ENCODE data around the gene ERBB4. TPM values are rescaled to one million over a fixed set of nuclear protein-coding genes. Genes with fewer than 3 reads are reported as not detected.

The ERBB4 gene
- total RNA-seq, 1 experiment from 2014 or later, result 40.6 TPM

- no peak for DNase-seq (ENCODE audit: low spot score)
- BruUV-seq (replicated peaks), result no TSS peak
- CTCF ChIA-PET, result no interaction called here
- Histone ChIP-seq H3K9me3 (ENCODE audit: low read depth, low read length, poor library complexity, severe bottlenecking) (no peaks in the 10 kb centered on the region), H3K27ac (ENCODE audit: low read depth, low read length, poor library complexity, severe bottlenecking) (no peak overlapping the region), H3K36me3 (ENCODE audit: insufficient read depth, low read length, poor library complexity, severe bottlenecking) (no peaks in the 10 kb centered on the region), H3K4me3 (ENCODE audit: low read depth, low read length, poor library complexity, severe bottlenecking) (no peak overlapping the region), H3K4me1 (ENCODE audit: insufficient read depth, low read length, poor library complexity, severe bottlenecking) (peaks cover 81% of the 10 kb centered on the region), H3K27me3 (replicated peaks; ENCODE audit: insufficient read depth, low read depth, low read length, poor library complexity) (no peaks in the 10 kb centered on the region)
- POLR2A ChIA-PET (ENCODE audit: low non-redundant PET), result no interaction called here
- TF ChIP-seq CTCF (conservative IDR thresholded peaks at IDR 0.05; ENCODE audit: low read depth, low read length) (no peak), EZH2 (IDR thresholded peaks at IDR 0.05; ENCODE audit: borderline replicate concordance, low read depth, low read length, poor library complexity, severe bottlenecking) (no peak)
- intact Hi-C loops (cut with micrococcal nuclease; ENCODE audit: unreplicated experiment), result no loop called here
Observed at GRCh38 chr2:212030709-212031108, 507.9 kb downstream of the ERBB4 start.

GRCh38 chr2:212028798-212029394, 509.7 kb downstream of the ERBB4 start:
- intact Hi-C loops (cut with micrococcal nuclease; ENCODE audit: unreplicated experiment), result no loop called here
- DNase-seq (ENCODE audit: low spot score), result no peak
- Histone ChIP-seq H3K27ac (ENCODE audit: low read depth, low read length, poor library complexity, severe bottlenecking) (peak overlapping the region; percentile 23), H3K4me1 (ENCODE audit: insufficient read depth, low read length, poor library complexity, severe bottlenecking) (peaks cover 63% of the 10 kb centered on the region), H3K9me3 (ENCODE audit: low read depth, low read length, poor library complexity, severe bottlenecking) (no peaks in the 10 kb centered on the region), H3K36me3 (ENCODE audit: insufficient read depth, low read length, poor library complexity, severe bottlenecking) (no peaks in the 10 kb centered on the region), H3K4me3 (ENCODE audit: low read depth, low read length, poor library complexity, severe bottlenecking) (no peak overlapping the region), H3K27me3 (replicated peaks; ENCODE audit: insufficient read depth, low read depth, low read length, poor library complexity) (no peaks in the 10 kb centered on the region)
- POLR2A ChIA-PET (ENCODE audit: low non-redundant PET), result no interaction called here
- CTCF ChIA-PET, result interaction anchor here (0.6 kb wide), 1 partner anchor 287 kb away, joined by 3 read pairs; no protein-coding TSS in a partner anchor
- BruUV-seq (replicated peaks), result no TSS peak
- TF ChIP-seq EZH2 (IDR thresholded peaks at IDR 0.05; ENCODE audit: borderline replicate concordance, low read depth, low read length, poor library complexity, severe bottlenecking) (no peak), CTCF (conservative IDR thresholded peaks at IDR 0.05; ENCODE audit: low read depth, low read length) (no peak)

- Histone ChIP-seq H3K4me1 (ENCODE audit: insufficient read depth, low read length, poor library complexity, severe bottlenecking) (peaks cover 53% of the 10 kb centered on the region), H3K4me3 (ENCODE audit: low read depth, low read length, poor library complexity, severe bottlenecking) (no peak overlapping the region), H3K27me3 (replicated peaks; ENCODE audit: insufficient read depth, low read depth, low read length, poor library complexity) (no peaks in the 10 kb centered on the region), H3K27ac (ENCODE audit: low read depth, low read length, poor library complexity, severe bottlenecking) (peak overlapping the region; percentile 23), H3K9me3 (ENCODE audit: low read depth, low read length, poor library complexity, severe bottlenecking) (no peaks in the 10 kb centered on the region), H3K36me3 (ENCODE audit: insufficient read depth, low read length, poor library complexity, severe bottlenecking) (no peaks in the 10 kb centered on the region)
- no peak for TF ChIP-seq CTCF (conservative IDR thresholded peaks at IDR 0.05; ENCODE audit: low read depth, low read length)
- TF ChIP-seq EZH2 (IDR thresholded peaks at IDR 0.05; ENCODE audit: borderline replicate concordance, low read depth, low read length, poor library complexity, severe bottlenecking), result no peak
- BruUV-seq (replicated peaks), result no TSS peak
- CTCF ChIA-PET, result interaction anchor here (0.6 kb wide), 1 partner anchor 286 kb away, joined by 3 read pairs; no protein-coding TSS in a partner anchor
- intact Hi-C loops (cut with micrococcal nuclease; ENCODE audit: unreplicated experiment), result no loop called here
- no peak for DNase-seq (ENCODE audit: low spot score)
- POLR2A ChIA-PET (ENCODE audit: low non-redundant PET), result no interaction called here
Observed at GRCh38 chr2:212027681-212028628, 510.6 kb downstream of the ERBB4 start.
